ENCODE data around the gene KRT80.
"Not testable (repeated sequence)": the region's sequence is repeated elsewhere in the genome, so short reads cannot be mapped to it uniquely, and the experiment has no call there.

Gene KRT80

DNA sequence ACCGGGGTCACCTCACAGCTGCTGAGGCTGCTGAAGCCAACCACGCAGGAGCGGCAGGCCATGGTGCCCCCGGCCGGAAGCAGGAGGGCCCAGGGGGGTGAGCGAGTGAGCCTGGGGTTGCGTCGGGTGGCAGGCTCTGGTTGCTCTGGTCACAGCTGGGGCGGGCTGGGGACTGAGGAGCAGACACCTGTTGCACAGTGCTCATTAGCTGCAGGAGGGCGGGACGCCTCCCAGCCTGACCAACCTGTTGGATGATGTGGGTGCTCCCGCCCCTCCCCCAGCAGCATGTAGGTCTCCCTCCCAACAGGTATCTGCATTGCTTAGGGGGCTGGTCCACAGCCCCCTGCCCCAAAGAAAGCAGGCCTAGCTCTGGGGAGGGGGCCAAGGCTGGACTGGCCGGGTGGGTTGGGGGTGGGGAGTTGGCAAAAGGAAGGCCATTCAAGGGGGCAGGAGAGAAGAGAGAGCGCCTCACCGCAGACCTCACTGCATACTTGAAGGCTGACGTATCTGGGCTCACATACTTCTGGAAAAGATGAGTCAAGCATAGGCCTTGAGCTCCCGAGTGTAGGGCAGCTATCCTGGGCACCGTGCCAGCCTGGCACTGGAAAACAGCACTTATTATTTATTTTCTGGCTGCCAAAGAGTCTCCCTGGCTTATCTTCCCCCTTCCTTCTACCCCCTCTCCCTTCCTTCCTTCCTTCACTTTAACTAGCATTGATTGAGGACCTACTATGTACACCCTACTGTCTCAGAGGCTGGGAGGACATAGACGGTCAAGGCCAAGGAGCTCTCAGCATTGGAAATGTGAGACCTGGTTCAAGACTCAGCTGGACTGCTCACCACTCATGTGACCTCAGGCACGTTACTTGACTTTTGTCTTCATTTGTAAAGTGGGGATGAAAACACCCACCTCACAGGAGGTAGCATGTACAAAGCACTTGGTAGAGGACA is at the start of gene KRT80:
KRT80 (minus strand) TSS at position 174 of the 951 bp plus-strand sequence; CDS start at position 62, 112 bp downstream.
- DNase-seq: peak; percentile 39 to 47

- DNase-seq: no peak
Observed at GRCh38 chr12:52241205-52241842, 49.5 kb upstream of the KRT80 start.

GRCh38 chr12:52240247-52240646 is 48.4 kb upstream of the KRT80 start:
- not testable (repeated sequence) for DNase-seq

GRCh38 chr12:52239767-52240166 is 48.0 kb upstream of the KRT80 start:
- no peak for DNase-seq

GRCh38 chr12:52238916-52239646 is 47.3 kb upstream of the KRT80 start:
- no peak for DNase-seq

GRCh38 chr12:52238207-52238840 is 46.5 kb upstream of the KRT80 start:
- DNase-seq: no peak

DNA sequence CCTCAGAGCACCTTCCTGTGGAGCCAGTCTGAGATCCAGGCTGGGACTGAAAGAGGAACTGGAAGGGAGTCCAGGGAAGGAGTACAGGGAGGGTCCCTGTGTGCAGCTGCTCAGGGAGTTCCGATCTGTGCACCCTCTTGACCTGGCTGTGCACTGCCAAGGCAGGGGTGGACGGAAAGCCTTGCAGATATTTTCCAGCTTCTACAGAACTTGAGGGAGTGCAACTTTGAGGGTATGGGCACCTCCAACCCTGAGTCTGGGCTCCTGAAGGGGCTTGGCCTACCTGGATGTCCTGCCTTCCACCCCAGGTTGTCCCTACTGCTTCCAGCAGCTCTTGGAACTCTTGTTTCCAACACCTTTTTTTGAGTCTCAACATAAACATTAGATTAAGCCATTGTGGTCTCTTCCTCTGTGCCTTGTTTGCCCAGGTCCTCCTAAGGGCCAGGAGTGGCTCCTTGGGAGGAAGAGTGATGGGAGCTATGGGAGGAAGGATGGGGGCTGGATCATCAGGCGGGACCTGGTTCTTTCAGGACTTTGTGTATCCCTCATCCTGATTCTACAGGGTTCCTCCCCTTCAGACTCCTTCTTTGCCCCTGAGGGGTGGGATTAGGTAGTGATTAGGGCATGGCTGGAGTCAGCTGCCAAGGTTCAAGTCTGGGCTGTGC is 44.7 kb upstream of the KRT80 start:
- no peak for DNase-seq

- DNase-seq: no peak
Observed at GRCh38 chr12:52235822-52236361, 44.1 kb upstream of the KRT80 start.

- DNase-seq: no peak
Observed at GRCh38 chr12:52235001-52235764, 43.4 kb upstream of the KRT80 start.

DNA sequence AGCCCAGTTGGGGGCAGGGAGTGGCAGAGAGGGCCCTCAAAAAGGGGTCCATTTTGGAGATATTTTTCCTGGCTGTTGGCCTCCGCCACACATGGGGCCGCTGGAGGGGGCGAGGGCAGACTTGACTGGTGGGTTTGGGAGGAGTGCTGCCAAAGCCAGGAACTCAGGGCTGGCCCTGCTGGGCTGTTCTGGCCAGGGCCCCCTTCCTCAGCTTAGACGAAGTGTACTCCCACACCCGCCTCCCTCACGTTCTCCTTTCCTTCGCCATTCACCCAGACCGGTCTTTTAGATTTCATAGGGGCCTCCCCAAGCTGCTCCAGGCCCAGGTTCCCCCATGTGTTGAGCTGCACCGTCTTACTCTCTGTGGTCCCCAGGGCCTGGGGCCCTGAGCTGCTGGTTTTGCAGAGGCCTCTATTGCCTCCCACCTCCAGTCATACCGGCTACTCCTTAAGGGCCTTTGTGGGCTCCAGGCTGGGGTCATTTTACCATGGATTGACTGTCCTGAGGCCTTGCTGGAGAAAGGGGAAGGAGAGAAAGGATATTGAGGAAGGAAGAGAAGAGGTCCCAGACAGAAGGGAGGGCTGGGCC is 42.5 kb upstream of the KRT80 start:
- no peak for DNase-seq

DNA sequence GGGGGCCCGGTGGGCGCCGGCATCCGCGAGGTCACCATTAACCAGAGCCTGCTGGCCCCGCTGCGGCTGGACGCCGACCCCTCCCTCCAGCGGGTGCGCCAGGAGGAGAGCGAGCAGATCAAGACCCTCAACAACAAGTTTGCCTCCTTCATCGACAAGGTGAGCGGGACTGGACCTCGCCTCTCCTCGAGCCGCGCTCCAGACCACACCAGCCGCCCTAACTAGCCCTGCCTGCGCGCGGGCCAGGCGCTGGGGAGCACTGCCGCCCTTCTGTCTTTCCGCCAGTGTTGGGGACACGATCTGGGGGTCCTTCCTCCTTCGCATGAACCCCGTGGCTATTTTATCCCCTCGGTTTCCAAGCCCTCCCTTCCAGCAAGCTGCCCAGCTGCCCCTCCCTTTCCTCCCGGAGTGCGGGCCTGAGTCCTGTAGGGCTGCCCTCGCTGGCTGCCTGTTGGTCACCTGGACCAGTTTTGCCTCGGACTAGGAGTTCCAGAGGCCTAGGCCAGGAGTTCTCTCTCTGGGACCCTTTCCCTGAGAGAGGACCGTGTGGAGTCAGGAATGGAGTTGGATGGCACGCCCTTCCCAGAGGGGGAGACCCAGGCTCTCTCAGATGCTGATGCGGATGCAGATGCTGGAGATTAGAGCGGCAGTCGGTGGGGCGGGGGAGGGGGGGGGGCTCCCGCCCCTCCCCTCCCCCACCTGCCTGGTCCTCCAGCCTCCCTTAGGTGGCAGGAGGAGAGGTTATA is 41.8 kb upstream of the KRT80 start:
- no peak for DNase-seq

DNA sequence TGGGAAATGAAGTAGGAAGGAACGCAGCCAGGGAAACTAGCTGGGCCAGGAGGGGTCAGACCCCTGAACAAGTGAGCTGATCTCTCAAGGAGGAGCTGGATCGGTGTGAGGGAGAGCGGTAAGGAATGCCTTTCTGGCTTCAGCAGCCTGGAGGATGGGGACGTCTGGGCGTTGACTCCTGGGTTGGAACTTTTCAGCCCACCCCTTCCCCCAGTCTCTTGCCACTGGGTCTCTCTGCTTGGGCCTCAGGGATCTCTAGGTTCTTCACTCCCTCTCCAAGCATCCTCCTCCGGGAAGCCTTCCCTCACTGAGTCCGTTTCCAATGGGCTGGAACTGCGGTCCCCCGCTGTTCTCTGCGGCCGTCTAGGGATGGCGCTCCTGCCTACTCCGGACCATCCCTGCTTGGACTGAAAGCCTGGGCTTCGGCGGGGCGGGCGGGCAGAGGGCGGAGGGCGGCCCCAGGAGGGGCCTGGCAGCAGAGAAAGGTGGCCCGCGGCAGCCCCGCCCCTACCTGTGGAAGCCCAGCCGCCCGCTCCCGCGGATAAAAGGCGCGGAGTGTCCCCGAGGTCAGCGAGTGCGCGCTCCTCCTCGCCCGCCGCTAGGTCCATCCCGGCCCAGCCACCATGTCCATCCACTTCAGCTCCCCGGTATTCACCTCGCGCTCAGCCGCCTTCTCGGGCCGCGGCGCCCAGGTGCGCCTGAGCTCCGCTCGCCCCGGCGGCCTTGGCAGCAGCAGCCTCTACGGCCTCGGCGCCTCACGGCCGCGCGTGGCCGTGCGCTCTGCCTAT is 41.1 kb upstream of the KRT80 start, which contains the start of gene KRT7:
KRT7 (plus strand) TSS at position 570 of the 788 bp plus-strand sequence; CDS start at position 624, 54 bp downstream.
- no peak for DNase-seq

DNA sequence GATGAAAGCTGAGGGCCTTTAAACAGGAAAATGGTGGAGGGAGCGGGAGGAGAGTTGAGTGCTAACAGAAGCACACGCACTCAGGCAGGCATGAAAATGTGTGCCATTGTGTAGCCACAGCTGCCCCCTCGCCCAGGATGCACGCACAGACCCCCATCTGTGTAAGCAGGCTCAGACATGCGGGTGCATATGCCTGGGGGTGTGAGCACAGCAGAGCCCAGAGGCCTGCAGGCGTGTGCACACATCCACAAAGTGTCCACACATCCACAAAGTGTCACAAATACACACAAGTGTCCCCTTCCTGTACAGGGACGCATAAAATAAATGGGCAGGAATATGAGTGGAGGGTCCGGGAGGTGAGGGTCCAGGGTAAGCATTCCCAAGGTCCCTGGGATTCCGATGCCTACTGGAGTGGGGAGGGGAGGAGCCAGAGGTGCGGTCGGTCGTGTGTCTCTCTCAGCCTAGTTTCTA is 40.4 kb upstream of the KRT80 start:
- DNase-seq: no peak

DNA sequence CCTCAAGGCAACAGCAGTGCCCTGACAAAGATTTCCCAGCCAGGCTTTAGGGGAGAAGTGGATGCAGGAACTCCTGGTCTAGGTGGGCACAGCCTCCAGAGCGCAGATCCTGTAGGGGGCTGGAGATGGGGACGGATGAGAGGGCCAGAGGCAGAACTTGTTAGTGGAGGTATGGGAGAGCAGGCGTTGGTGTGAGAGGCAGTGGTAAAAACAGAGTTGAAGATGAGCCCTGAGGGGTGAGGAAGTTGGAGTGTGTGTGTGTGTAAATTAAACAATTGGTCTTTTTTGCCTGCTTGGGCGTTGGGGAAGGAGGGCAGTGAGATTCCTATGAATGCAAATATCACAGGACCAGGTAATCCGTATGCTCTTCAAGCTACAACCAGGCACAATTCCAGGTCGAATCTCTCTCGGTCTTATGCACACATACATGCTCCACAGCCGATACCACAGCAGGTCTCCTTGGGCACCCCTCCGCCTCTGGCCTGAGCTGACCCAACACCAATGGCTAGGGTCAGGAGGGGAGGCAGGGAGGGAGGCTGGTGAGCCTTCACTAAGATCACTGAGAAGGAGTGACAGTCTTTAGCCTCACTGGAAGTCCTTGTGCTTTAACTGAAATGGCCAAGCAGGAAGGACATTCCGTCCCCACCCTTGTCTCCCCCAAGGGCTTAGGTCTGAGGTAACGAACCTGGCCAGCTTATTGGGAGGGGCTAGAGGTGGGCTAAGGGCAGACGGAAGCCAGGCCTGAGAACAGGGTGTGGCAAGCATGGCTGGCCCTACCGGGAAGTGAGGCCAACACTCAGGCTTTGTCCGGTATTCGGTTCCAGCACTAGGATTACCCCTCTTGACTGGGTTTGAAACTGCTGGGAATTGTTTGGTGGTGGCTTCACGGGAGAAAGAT is 39.7 kb upstream of the KRT80 start:
- DNase-seq: no peak

DNA sequence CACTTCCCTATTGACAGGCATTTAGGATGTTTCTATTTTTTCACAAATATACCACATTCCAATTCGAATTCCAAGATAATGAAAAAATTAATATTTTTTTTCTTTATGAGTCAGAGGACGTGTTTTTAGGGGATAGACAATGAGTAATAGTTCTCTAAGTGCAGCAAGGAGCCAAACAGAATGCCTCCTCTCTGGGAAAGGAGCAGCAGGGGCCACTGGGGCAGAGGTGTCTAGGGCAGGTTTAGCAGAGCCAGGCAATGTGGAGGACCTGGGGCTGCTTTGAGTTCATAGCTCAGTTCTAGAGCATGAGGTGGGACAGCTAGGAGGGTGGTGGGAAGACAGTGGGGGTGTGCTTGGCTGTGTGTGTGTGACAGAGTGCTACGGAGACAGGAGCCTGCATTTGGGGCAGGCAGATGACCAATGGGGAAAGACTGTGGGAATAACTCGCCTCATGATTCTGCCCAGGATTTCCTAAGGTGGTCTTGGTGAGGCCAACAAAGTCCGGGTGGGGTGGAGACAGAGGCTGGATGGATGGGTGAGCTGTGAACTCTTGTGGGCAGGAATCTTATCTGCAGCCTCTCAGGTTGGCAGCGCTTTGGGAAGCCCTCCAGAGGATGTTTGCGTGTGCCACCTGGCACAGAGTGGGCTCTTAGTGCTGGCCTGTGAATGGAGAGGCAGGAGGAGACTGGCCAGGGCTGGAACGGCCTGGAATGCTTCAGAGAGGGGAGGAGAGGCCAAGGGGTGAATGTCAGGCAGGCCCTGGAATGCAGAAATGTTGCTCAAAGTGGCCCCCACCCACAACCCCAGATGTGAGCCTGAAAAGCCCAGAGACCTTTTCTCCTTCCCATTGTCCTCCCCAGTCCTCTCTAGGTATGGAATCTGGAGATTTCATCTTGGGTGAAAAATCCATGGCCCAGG is 38.8 kb upstream of the KRT80 start:
- no peak for DNase-seq

DNA sequence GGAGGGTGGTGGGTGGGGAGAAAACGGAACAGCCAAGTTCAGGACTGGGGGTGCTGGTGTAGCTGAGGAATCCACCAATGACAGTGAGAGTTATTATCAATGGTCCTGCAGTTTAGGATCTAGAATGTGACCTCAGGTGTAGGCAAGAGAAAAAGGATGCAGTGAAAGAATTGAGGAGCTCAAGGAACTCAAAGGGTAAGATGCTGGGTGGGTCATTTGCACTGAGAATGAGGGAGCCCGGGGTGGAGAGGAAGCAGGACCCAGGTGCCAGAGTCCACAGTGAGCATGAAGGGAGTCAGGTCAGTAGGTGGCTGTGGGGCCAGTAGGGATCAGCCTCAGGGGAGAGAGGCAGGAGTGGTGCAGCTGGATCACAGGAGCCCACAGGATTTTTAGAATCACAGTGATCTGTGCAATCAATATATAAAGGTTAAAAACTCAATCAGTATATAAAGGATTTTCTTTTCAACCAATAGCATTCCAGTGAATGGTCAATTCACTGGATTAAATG is 38.1 kb upstream of the KRT80 start:
- DNase-seq: no peak
